CD4-positive, alpha-beta memory T cell (primary cell): ENCODE data around the gene OR6C76. TPM values are rescaled to one million over a fixed set of nuclear protein-coding genes. Genes with fewer than 3 reads are reported as not detected.

Experiments
- CTCF ChIA-PET: fragments of 350-600 bp; sonication (Branson Sonifier 250); formaldehyde crosslinking; loops from one replicate; lab custom pipeline; 2021; ENCODE audit warnings: inconsistent platforms; ENCODE audit not compliant: partially characterized antibody; lab: Charles Lee
- POLR2A ChIA-PET: fragments of 350-600 bp; sonication (Branson Sonifier 250); formaldehyde crosslinking; loops from one replicate; lab custom pipeline; 2021; ENCODE audit not compliant: partially characterized antibody; lab: Charles Lee
- DNase-seq, 5 donors: peaks; one replicate each; pipeline versions ENCODE4 v3.0.0 to v3.0.0-alpha.2; 2020 to 2022; ENCODE audit warnings: mixed read lengths in 1 of 5
- H3K27ac ChIP-seq: one replicate; pipeline ENCODE4 v1.7.0; 2013; ENCODE audit warnings: low read depth, low read length
- H3K27me3 ChIP-seq: 2 replicates; pipeline ENCODE4 v1.7.0; 2013; ENCODE audit warnings: mild to moderate bottlenecking, low read length, moderate library complexity; ENCODE audit not compliant: insufficient read depth
- H3K36me3 ChIP-seq: 2 replicates; pipeline ENCODE4 v1.7.0; 2013; ENCODE audit warnings: mild to moderate bottlenecking, low read length, moderate library complexity; ENCODE audit not compliant: insufficient read depth
- H3K4me1 ChIP-seq: 2 replicates; pipeline ENCODE4 v1.7.0; 2013; ENCODE audit warnings: mild to moderate bottlenecking, low read length, moderate library complexity; ENCODE audit not compliant: insufficient read depth
- H3K4me3 ChIP-seq, 2 donors: one replicate each; pipeline ENCODE4 v1.7.0; 2013; ENCODE audit warnings: low read length in 2 of 2, mild to moderate bottlenecking in 1 of 2
- H3K9me3 ChIP-seq, 2 donors: one replicate each; pipeline ENCODE4 v1.7.0; 2013; ENCODE audit warnings: low read length in 2 of 2, control low read depth in 1 of 2; ENCODE audit not compliant: control insufficient read depth in 1 of 2
- H3K27ac Mint-ChIP-seq, 7 donors: one replicate each; pipeline ENCODE4 v1.8.0; 2020 to 2021; ENCODE audit warnings: mixed read lengths in 7 of 7, mild to moderate bottlenecking in 6 of 7, inconsistent platforms in 3 of 7, moderate library complexity in 3 of 7
- H3K27me3 Mint-ChIP-seq, 2 donors: one replicate each; pipeline ENCODE4 v1.8.0; 2020 to 2021; ENCODE audit warnings: mixed read lengths in 2 of 2
- H3K36me3 Mint-ChIP-seq, 2 donors: one replicate each; pipeline ENCODE4 v1.8.0; 2020 to 2021; ENCODE audit warnings: mixed read lengths in 2 of 2, inconsistent platforms in 1 of 2, mild to moderate bottlenecking in 1 of 2
- H3K4me1 Mint-ChIP-seq, 4 donors: one replicate each; pipeline ENCODE4 v1.8.0; 2020 to 2021; ENCODE audit warnings: mixed read lengths in 4 of 4, mild to moderate bottlenecking in 1 of 4
- H3K4me3 Mint-ChIP-seq, 8 donors: one replicate each; pipeline ENCODE4 v1.8.0; 2020 to 2021; ENCODE audit warnings: mixed read lengths in 8 of 8, mild to moderate bottlenecking in 7 of 8, moderate library complexity in 6 of 8, inconsistent platforms in 3 of 8
- H3K9me3 Mint-ChIP-seq, 8 donors: one replicate each; pipeline ENCODE4 v1.8.0; 2020 to 2021; ENCODE audit warnings: mixed read lengths in 8 of 8, mild to moderate bottlenecking in 5 of 8, inconsistent platforms in 3 of 8, moderate library complexity in 1 of 8
- intact Hi-C: fragments of 100-400 bp; cut with micrococcal nuclease; formaldehyde crosslinking; loops from one replicate; pipeline ENCODE4 v1.15.1; 2023
- polyA plus RNA-seq, 2 donors: library from polyadenylated mRNA; unstranded; fragments of 300-500 nt; fragmentation: Illumina TruSeq; gene quantifications; one replicate each; pipeline ENCODE4 v1.2.3, GENCODE V29; 2021
- total RNA-seq, 2 experiments: library from RNA; stranded (reverse); gene quantifications; one replicate each; pipeline ENCODE4 v1.2.3, GENCODE V29; 2021

Gene OR6C76
- total and polyA plus RNA-seq, 4 experiments from 2014 or later, result not detected

DNA sequence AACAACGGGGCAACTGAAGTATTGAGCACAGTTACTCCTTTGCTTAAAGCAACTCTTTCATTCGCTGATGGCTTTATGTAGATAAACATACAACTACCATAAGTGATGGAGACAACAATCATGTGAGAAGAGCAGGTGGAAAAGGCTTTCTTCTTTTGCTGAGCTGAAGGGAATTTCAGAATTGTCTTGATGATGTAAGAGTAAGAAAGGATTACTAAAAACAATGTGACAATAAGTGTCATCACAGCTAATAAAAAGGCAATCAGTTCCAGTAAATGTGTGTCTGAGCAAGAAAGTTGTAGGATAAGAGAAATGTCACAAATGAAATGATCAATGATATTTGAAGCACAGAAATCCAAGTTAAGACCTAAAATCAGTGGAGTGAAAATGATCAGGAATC, 43.2 kb downstream of the OR6C76 start:
- H3K27me3 ChIP-seq, result no peaks in the 10 kb centered on the region
- Mint-ChIP-seq H3K4me3 (no peak overlapping the region), H3K36me3 (no peaks in the 10 kb centered on the region), H3K4me1 (no peaks in the 10 kb centered on the region), H3K27ac (no peak overlapping the region), H3K27me3 (peaks cover 9% of the 10 kb centered on the region in 2 donors), H3K9me3 (peaks cover 0 to 6% (median 1%) of the 10 kb centered on the region in 8 donors)
- H3K9me3 ChIP-seq, result no peaks in the 10 kb centered on the region
- ChIA-PET POLR2A (no interaction called here), CTCF (no interaction called here)
- H3K4me3 ChIP-seq, result no peak overlapping the region
- no peak for DNase-seq
- no peaks in the 10 kb centered on the region for H3K36me3 ChIP-seq
- intact Hi-C loops, result no loop called here
- no peaks in the 10 kb centered on the region for H3K4me1 ChIP-seq
- no peak overlapping the region for H3K27ac ChIP-seq

DNA sequence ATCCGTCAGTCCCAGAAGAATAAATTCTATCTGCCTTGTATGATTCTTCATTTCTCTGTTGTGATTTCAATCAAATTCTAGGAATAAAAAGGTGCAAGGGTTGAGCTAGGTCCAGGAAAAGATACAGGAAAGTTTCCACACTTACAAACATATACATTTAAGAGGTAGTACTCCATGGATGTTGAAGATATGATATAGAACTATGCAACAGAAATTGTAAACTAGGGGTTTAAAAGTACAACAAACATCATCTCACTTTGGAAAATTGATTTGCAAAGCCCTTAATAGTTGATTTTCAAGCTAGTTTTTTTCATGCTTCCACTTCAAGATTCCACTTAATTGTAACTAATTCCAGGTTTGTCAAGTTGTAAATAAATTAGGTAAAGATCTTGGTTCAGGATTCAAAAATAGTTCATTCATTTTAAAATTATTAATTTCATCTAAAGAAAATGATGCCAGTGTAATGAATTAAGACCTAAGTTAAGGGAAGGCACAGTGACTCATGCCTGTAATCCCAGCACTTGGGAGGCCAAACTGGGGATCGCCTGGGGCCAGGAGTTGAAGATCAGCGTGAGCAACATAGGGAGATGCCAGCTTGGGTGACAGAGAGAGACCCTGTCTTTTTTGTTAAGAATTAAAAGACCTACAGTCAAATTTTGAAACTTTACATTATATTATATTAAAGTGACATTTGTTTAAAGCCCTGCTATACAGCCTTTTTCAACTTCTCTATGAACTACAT, 44.2 kb downstream of the OR6C76 start, which contains the start of gene OR6C70:
Gene OR6C70 (minus strand): TSS at position 51 of the 742 bp plus-strand sequence. CDS start 0 bp downstream, at position 51.
- H3K9me3 Mint-ChIP-seq, result no peaks in the 10 kb centered on the region
- H3K27ac Mint-ChIP-seq, result no peak within 1 kb of the TSS

DNA sequence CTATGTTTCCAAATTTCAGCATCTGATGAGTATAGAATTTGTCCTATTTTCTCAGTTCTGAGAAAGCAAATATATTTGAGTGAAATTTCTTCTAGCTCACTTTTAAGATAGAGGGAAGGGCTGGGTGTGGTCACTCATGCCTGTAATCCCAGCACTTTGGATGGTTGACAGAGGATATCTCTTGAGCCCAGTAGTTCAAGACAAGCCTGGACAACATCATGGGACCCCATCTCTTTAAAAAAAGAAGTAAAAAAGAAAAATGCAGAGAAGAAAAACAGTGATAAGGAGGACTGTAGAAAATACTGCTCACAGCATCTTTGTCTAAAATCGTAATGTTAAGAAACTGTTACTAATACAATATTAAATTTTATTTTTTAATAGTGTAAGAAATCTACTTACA, 46.2 kb downstream of the OR6C76 start:
- Histone ChIP-seq H3K9me3 (no peaks in the 10 kb centered on the region), H3K27ac (no peak overlapping the region), H3K4me1 (no peaks in the 10 kb centered on the region), H3K36me3 (no peaks in the 10 kb centered on the region), H3K4me3 (no peak overlapping the region), H3K27me3 (no peaks in the 10 kb centered on the region)
- H3K4me1 Mint-ChIP-seq, result no peaks in the 10 kb centered on the region
- H3K27me3 Mint-ChIP-seq, result peaks cover 6 to 9% of the 10 kb centered on the region in 2 donors
- H3K4me3 Mint-ChIP-seq, result no peak overlapping the region
- ChIA-PET CTCF (no interaction called here), POLR2A (no interaction called here)
- H3K27ac Mint-ChIP-seq, result no peak overlapping the region
- intact Hi-C loops, result no loop called here
- H3K36me3 Mint-ChIP-seq, result no peaks in the 10 kb centered on the region
- no peaks in the 10 kb centered on the region for H3K9me3 Mint-ChIP-seq
- no peak for DNase-seq

More for the DNA sequence above, 44.2 kb downstream of the OR6C76 start, which contains the start of gene OR6C70:
- H3K36me3 ChIP-seq, result no peaks in the 10 kb centered on the region
- no peaks in the 10 kb centered on the region for H3K9me3 ChIP-seq
- H3K27ac ChIP-seq, result no peak within 1 kb of the TSS
- no peaks in the 10 kb centered on the region for H3K36me3 Mint-ChIP-seq
- no peaks in the 10 kb centered on the region for H3K27me3 ChIP-seq
- no peaks in the 10 kb centered on the region for H3K4me1 ChIP-seq
- peaks cover 6 to 9% of the 10 kb centered on the region in 2 donors for H3K27me3 Mint-ChIP-seq
- H3K4me3 Mint-ChIP-seq, result no peak within 1 kb of the TSS
- H3K4me1 Mint-ChIP-seq, result no peaks in the 10 kb centered on the region
- CTCF ChIA-PET, result no interaction called here
- no peak for DNase-seq
- POLR2A ChIA-PET, result no interaction called here
- no peak within 1 kb of the TSS for H3K4me3 ChIP-seq
- intact Hi-C loops, result no loop called here

Other genes with a start within 250 kb of the OR6C76 start
- gene OR10A7, start 205.2 kb upstream of the OR6C76 start, total RNA-seq, result not detected
- gene OR10A7, start 205.2 kb upstream of the OR6C76 start, polyA plus RNA-seq, result not detected
- not detected for gene OR6C74, start 181.6 kb upstream of the OR6C76 start, total RNA-seq
- gene OR6C74, start 181.6 kb upstream of the OR6C76 start, polyA plus RNA-seq, result not detected
- not detected for gene OR6C6, start 129.7 kb upstream of the OR6C76 start, total RNA-seq
- not detected for gene OR6C6, start 129.7 kb upstream of the OR6C76 start, polyA plus RNA-seq
- gene OR6C1, start 111.9 kb upstream of the OR6C76 start, total RNA-seq, result not detected
- gene OR6C1, start 111.9 kb upstream of the OR6C76 start, polyA plus RNA-seq, result not detected
- not detected for gene OR6C3, start 95.5 kb upstream of the OR6C76 start, total RNA-seq
- not detected for gene OR6C3, start 95.5 kb upstream of the OR6C76 start, polyA plus RNA-seq
- not detected for gene OR6C75, start 63.3 kb upstream of the OR6C76 start, total RNA-seq
- not detected for gene OR6C75, start 63.3 kb upstream of the OR6C76 start, polyA plus RNA-seq
- not detected for gene OR6C65, start 25.7 kb upstream of the OR6C76 start, total RNA-seq
- gene OR6C65, start 25.7 kb upstream of the OR6C76 start, polyA plus RNA-seq, result not detected
- gene OR6C2, start 17.8 kb downstream of the OR6C76 start, total RNA-seq, result not detected
- not detected for gene OR6C2, start 17.8 kb downstream of the OR6C76 start, polyA plus RNA-seq
- gene OR6C70, start 43.9 kb downstream of the OR6C76 start, total RNA-seq, result not detected
- gene OR6C70, start 43.9 kb downstream of the OR6C76 start, polyA plus RNA-seq, result not detected
- not detected for gene OR6C68, start 66.1 kb downstream of the OR6C76 start, total RNA-seq
- gene OR6C68, start 66.1 kb downstream of the OR6C76 start, polyA plus RNA-seq, result not detected
- not detected for gene OR6C4, start 123.3 kb downstream of the OR6C76 start, total RNA-seq
- not detected for gene OR6C4, start 123.3 kb downstream of the OR6C76 start, polyA plus RNA-seq
- not detected for gene OR2AP1, start 146.2 kb downstream of the OR6C76 start, total RNA-seq
- not detected for gene OR2AP1, start 146.2 kb downstream of the OR6C76 start, polyA plus RNA-seq
- gene OR10P1, start 210.6 kb downstream of the OR6C76 start, total RNA-seq, result not detected
- gene OR10P1, start 210.6 kb downstream of the OR6C76 start, polyA plus RNA-seq, result not detected